H1 (cell line): ENCODE results near the gene SLIT3. TPM values are rescaled to one million over a fixed set of nuclear protein-coding genes. Genes with fewer than 3 reads are reported as not detected.

Source experiments
- CTCF ChIA-PET: fragments of 300-600 bp; sonication (Branson Sonifier 250); formaldehyde crosslinking; loops from one replicate; lab custom pipeline; 2021; ENCODE audit not compliant: partially characterized antibody; lab: Charles Lee
- POLR2A ChIA-PET: fragments of 300-600 bp; sonication (Branson Sonifier 250); formaldehyde crosslinking; loops from one replicate; lab custom pipeline; 2021; ENCODE audit warnings: inconsistent platforms; ENCODE audit not compliant: partially characterized antibody; lab: Charles Lee
- DNase-seq, 2 experiments: peaks; one replicate each; pipeline versions ENCODE4 v3.0.0 to v3.0.0-alpha.2; 2010 to 2022; ENCODE audit warnings: low spot score in 2 of 2, low read depth in 1 of 2, mixed read lengths in 1 of 2
- FAIRE-seq: peaks from 2 replicates; lab custom pipeline; 2011; peaks lifted over from hg19 to GRCh38; lab: Jason Lieb, UNC
- H2AFZ ChIP-seq: 2 replicates; pipeline ENCODE4 v1.8.1; 2012; ENCODE audit warnings: low read length, inconsistent platforms
- H2AK5ac ChIP-seq: 2 replicates; pipeline ENCODE4 v1.6.1; 2013; ENCODE audit warnings: low read depth, low read length
- H2BK120ac ChIP-seq: replicated peaks from 2 replicates; pipeline ENCODE3; 2013; ENCODE audit warnings: low read depth, low read length, inconsistent platforms
- H2BK12ac ChIP-seq: 2 replicates; pipeline ENCODE4 v1.6.1; 2013; ENCODE audit warnings: low read depth, low read length
- H2BK15ac ChIP-seq: 2 replicates; pipeline ENCODE4 v1.6.1; 2013; ENCODE audit warnings: low read length
- H2BK20ac ChIP-seq: 2 replicates; pipeline ENCODE4 v1.6.1; 2013; ENCODE audit warnings: low read length
- H2BK5ac ChIP-seq: 2 replicates; pipeline ENCODE4 v1.6.1; 2013; ENCODE audit warnings: low read depth, low read length
- H3K14ac ChIP-seq: 2 replicates; pipeline ENCODE4 v1.6.1; 2013; ENCODE audit warnings: inconsistent platforms; ENCODE audit not compliant: insufficient read length
- H3K18ac ChIP-seq: 2 replicates; pipeline ENCODE4 v1.6.1; 2013; ENCODE audit warnings: low read length; ENCODE audit errors: extremely low read depth
- H3K23ac ChIP-seq: 2 replicates; pipeline ENCODE4 v1.6.1; 2013; ENCODE audit warnings: inconsistent platforms; ENCODE audit not compliant: insufficient read length
- H3K23me2 ChIP-seq: 2 replicates; pipeline ENCODE4 v1.6.1; 2013; ENCODE audit warnings: low read depth, low read length
- H3K27ac ChIP-seq: 2 replicates; pipeline ENCODE4 v1.6.1; 2011; ENCODE audit warnings: low read depth, low read length, inconsistent platforms
- H3K27me3 ChIP-seq, 4 experiments: replicated peaks in 1 of 4; 1 replicate in 1 of 4; 2 replicates in 3 of 4; pipeline versions ENCODE4 v1.6.1 to v1.8.1; 2011 to 2013; ENCODE audit warnings: low read length in 3 of 4, mild to moderate bottlenecking in 3 of 4, inconsistent platforms in 2 of 4, mixed read lengths in 2 of 4, moderate library complexity in 1 of 4; ENCODE audit not compliant: control insufficient read depth in 3 of 4, insufficient read depth in 3 of 4; ENCODE audit errors: extremely low read depth in 1 of 4
- H3K36me3 ChIP-seq, 4 experiments: 2 replicates each; pipeline versions ENCODE4 v1.6.1 to v1.8.1; 2011 to 2013; ENCODE audit warnings: mild to moderate bottlenecking in 4 of 4, low read length in 3 of 4, moderate library complexity in 2 of 4, control low read depth in 1 of 4, inconsistent platforms in 1 of 4; ENCODE audit not compliant: insufficient read depth in 4 of 4, control insufficient read depth in 2 of 4
- H3K4ac ChIP-seq: replicated peaks from 2 replicates; pipeline ENCODE3; 2013; ENCODE audit warnings: low read length, low read depth, mixed read lengths, inconsistent platforms; ENCODE audit not compliant: insufficient read length
- H3K4me1 ChIP-seq, 4 experiments: replicated peaks in 1 of 4; 1 replicate in 1 of 4; 2 replicates in 3 of 4; pipeline versions ENCODE4 v1.6.1 to v1.8.1; 2011 to 2013; ENCODE audit warnings: low read length in 3 of 4, inconsistent platforms in 2 of 4, mixed read lengths in 1 of 4; ENCODE audit not compliant: insufficient read depth in 4 of 4, control insufficient read depth in 3 of 4
- H3K4me2 ChIP-seq, 2 experiments: 2 replicates each; pipeline versions ENCODE4 v1.6.1 to v1.8.1; 2011 to 2013; ENCODE audit warnings: low read depth in 2 of 2, low read length in 2 of 2, control low read depth in 1 of 2, inconsistent platforms in 1 of 2, mild to moderate bottlenecking in 1 of 2; ENCODE audit not compliant: insufficient read depth in 1 of 2
- H3K4me3 ChIP-seq, 4 experiments: fragments of 200-600, 300-600 bp in 1 of 4; sonication (generic), shearing (Covaris generic), sonication (Bioruptor Twin) in 1 of 4; 2 replicates each; pipeline versions ENCODE4 v1.5.1 to v1.8.1; 2011 to 2016; ENCODE audit warnings: low read length in 4 of 4, low read depth in 3 of 4, control low read depth in 2 of 4, inconsistent platforms in 2 of 4, mild to moderate bottlenecking in 2 of 4, mixed read lengths in 1 of 4, moderate library complexity in 1 of 4; ENCODE audit not compliant: insufficient read depth in 2 of 4; ENCODE audit errors: extremely low read depth in 1 of 4
- H3K56ac ChIP-seq: replicated peaks from 2 replicates; pipeline ENCODE3; 2013; ENCODE audit warnings: low read depth, mild to moderate bottlenecking, mixed read lengths, low read length, inconsistent platforms; ENCODE audit not compliant: insufficient read length
- H3K79me1 ChIP-seq: 2 replicates; pipeline ENCODE4 v1.6.1; 2013; ENCODE audit warnings: low read depth, low read length, control low read depth
- H3K79me2 ChIP-seq, 2 experiments: 2 replicates each; pipeline versions ENCODE4 v1.6.1 to v1.8.1; 2012 to 2013; ENCODE audit warnings: low read length in 2 of 2, mild to moderate bottlenecking in 2 of 2, inconsistent platforms in 1 of 2; ENCODE audit not compliant: insufficient read depth in 2 of 2, control insufficient read depth in 1 of 2
- H3K9ac ChIP-seq, 4 experiments: replicated peaks in 1 of 4; 1 replicate in 1 of 4; 2 replicates in 3 of 4; pipeline versions ENCODE4 v1.6.1 to v1.8.1; 2011 to 2013; ENCODE audit warnings: low read depth in 3 of 4, low read length in 3 of 4, control low read depth in 2 of 4, mild to moderate bottlenecking in 2 of 4, moderate library complexity in 2 of 4, inconsistent platforms in 1 of 4; ENCODE audit errors: extremely low read depth in 1 of 4
- H3K9me3 ChIP-seq, 2 experiments: 2 replicates each; pipeline versions ENCODE4 v1.6.1 to v1.8.1; 2012 to 2013; ENCODE audit warnings: mild to moderate bottlenecking in 2 of 2, moderate library complexity in 2 of 2, control low read depth in 1 of 2, inconsistent platforms in 1 of 2, low read depth in 1 of 2, low read length in 1 of 2, mixed read lengths in 1 of 2; ENCODE audit not compliant: insufficient read depth in 2 of 2
- H4K20me1 ChIP-seq, 2 experiments: replicated peaks in 1 of 2; 2 replicates each; pipeline versions ENCODE3 to v1.8.1; 2011 to 2013; ENCODE audit warnings: inconsistent platforms in 2 of 2, low read length in 2 of 2, mild to moderate bottlenecking in 1 of 2; ENCODE audit not compliant: insufficient read depth in 2 of 2, control insufficient read depth in 1 of 2
- H4K5ac ChIP-seq: 2 replicates; pipeline ENCODE4 v1.6.1; 2013; ENCODE audit warnings: low read length, low read depth, mixed read lengths, inconsistent platforms; ENCODE audit not compliant: insufficient read length
- H4K8ac ChIP-seq: 2 replicates; pipeline ENCODE4 v1.8.0; 2013; ENCODE audit warnings: mild to moderate bottlenecking, moderate library complexity, low read length, inconsistent platforms; ENCODE audit not compliant: insufficient read depth; ENCODE audit errors: extremely low read depth
- H4K91ac ChIP-seq: replicated peaks from 2 replicates; pipeline ENCODE3; 2013; ENCODE audit warnings: low read length, mixed read lengths, inconsistent platforms; ENCODE audit not compliant: insufficient read length
- ASH2L ChIP-seq: fragments of 200-600, 300-600 bp; sonication (generic); IDR thresholded peaks from one replicate; pipeline ENCODE4 v1.7.1; 2017; ENCODE audit warnings: low read length
- EGR1 ChIP-seq: IDR thresholded peaks from 2 replicates; pipeline ENCODE4 v1.6.1; 2011; ENCODE audit warnings: low read depth, low read length, borderline replicate concordance
- EP300 ChIP-seq, 2 experiments: IDR thresholded peaks; 1 replicate in 1 of 2; 2 replicates in 1 of 2; pipeline ENCODE4 v1.6.1; 2011 to 2012; ENCODE audit warnings: low read depth in 2 of 2, low read length in 2 of 2, mild to moderate bottlenecking in 2 of 2, borderline replicate concordance in 1 of 2, inconsistent platforms in 1 of 2, moderate library complexity in 1 of 2
- HDAC6 ChIP-seq: IDR thresholded peaks from one replicate; pipeline ENCODE4 v1.7.1; 2012; ENCODE audit warnings: low read depth, mild to moderate bottlenecking, inconsistent platforms, low read length, moderate library complexity
- JUN ChIP-seq: IDR thresholded peaks from 2 replicates; pipeline ENCODE4 v1.6.1; 2011; ENCODE audit warnings: low read depth, mild to moderate bottlenecking, improper control_type of control experiment, low read length
- NRF1 ChIP-seq: IDR thresholded peaks from 2 replicates; pipeline ENCODE4 v1.6.1; 2011; ENCODE audit warnings: mild to moderate bottlenecking, low read depth, low read length, improper control_type of control experiment
- RBBP5 ChIP-seq: IDR thresholded peaks from 2 replicates; pipeline ENCODE4 v1.7.1; 2012; ENCODE audit warnings: low read depth, mild to moderate bottlenecking, inconsistent platforms, low read length, moderate library complexity, borderline replicate concordance
- SIN3A ChIP-seq, 2 experiments: IDR thresholded peaks in 1 of 2; conservative IDR thresholded peaks in 1 of 2; 2 replicates each; pipeline ENCODE4 v1.6.1; 2011 to 2012; ENCODE audit warnings: low read length in 2 of 2, improper control_type of control experiment in 1 of 2, low read depth in 1 of 2, mild to moderate bottlenecking in 1 of 2
- SUZ12 ChIP-seq: fragments of 200-600 bp; sonication (generic); IDR thresholded peaks from 2 replicates; pipeline ENCODE4 v1.6.1; 2012; ENCODE audit warnings: mild to moderate bottlenecking, inconsistent platforms, low read length, moderate library complexity, mixed read lengths
- TBP ChIP-seq: IDR thresholded peaks from 2 replicates; pipeline ENCODE4 v1.6.1; 2011; ENCODE audit warnings: low read depth, low read length, improper control_type of control experiment
- USF2 ChIP-seq: IDR thresholded peaks from 2 replicates; pipeline ENCODE4 v1.6.1; 2011; ENCODE audit warnings: low read length, improper control_type of control experiment
- WGBS, 2 experiments: shearing (Covaris generic) in 1 of 2; methylation state at CpG; one replicate each; pipeline versions ENCODE4 v1.1.6 to v1.1.7; 2013 to 2015; ENCODE audit warnings: low lambda C conversion rate in 2 of 2, mixed read lengths in 2 of 2, inconsistent platforms in 1 of 2, low coverage in 1 of 2, missing lambda C conversion rate in 1 of 2; ENCODE audit not compliant: insufficient replicate concordance in 2 of 2, insufficient coverage in 1 of 2, insufficient read length in 1 of 2; ENCODE audit errors: extremely low coverage in 1 of 2, missing lambda C conversion rate in 1 of 2; 5-methylcytosine and 5-hydroxymethylcytosine counted together
- polyA plus RNA-seq, 7 experiments: library from polyadenylated mRNA; depleted of rRNA in 3 of 7; stranded (reverse) in 5 of 7; unstranded in 2 of 7; fragments of >200 nt in 5 of 7; fragments of 200-250 nt in 2 of 7; gene quantifications; 1 replicate in 5 of 7; 2 replicates in 1 of 7; 4 replicates in 1 of 7; pipeline versions ENCODE4 v1.2.1 to v1.2.3, GENCODE V29; 2011 to 2013; ENCODE audit warnings: missing spikeins in 2 of 7, mixed read lengths in 2 of 7
- total RNA-seq: library from RNA; stranded (reverse); fragmentation: NEBNext Ultra II Directional; extraction: Animal tissue kit (Norgen Biotek cat#: 25700); gene quantifications from 2 replicates; pipeline ENCODE4 v1.2.1, GENCODE V29; 2021

The SLIT3 gene
- total and polyA plus RNA-seq, 2 of the 8 experiments (the other 6 are each of a cell fraction or from before 2014, with no cell fraction given), result 1.1 to 1.2 TPM

GRCh38 chr5:168943091-168943884 lies 357.7 kb downstream of the SLIT3 start:
- no peaks in the 10 kb centered on the region for H3K79me1 ChIP-seq
- H4K8ac ChIP-seq, result no peak overlapping the region
- no peak overlapping the region for H3K4me3 ChIP-seq
- no peak for DNase-seq
- H2BK15ac ChIP-seq, result no peak overlapping the region
- H3K4ac ChIP-seq, result no peak overlapping the region
- H3K9me3 ChIP-seq, result no peaks in the 10 kb centered on the region
- H3K18ac ChIP-seq, result no peak overlapping the region
- H3K36me3 ChIP-seq, result no peaks in the 10 kb centered on the region
- H3K27ac ChIP-seq, result no peak overlapping the region
- no peaks in the 10 kb centered on the region for H3K23me2 ChIP-seq
- no peak for FAIRE-seq
- H3K27me3 ChIP-seq, result no peaks in the 10 kb centered on the region
- H2BK5ac ChIP-seq, result no peak overlapping the region
- H2BK12ac ChIP-seq, result no peak overlapping the region
- POLR2A ChIA-PET, result no interaction called here
- no peak overlapping the region for H2BK120ac ChIP-seq
- no peak overlapping the region for H2AK5ac ChIP-seq
- H2AFZ ChIP-seq, result no peak overlapping the region
- H4K91ac ChIP-seq, result no peak overlapping the region
- peaks cover 0 to 2% (median under 1%) of the 10 kb centered on the region in 4 experiments; a peak in 3 of 7 replicates for H3K4me1 ChIP-seq
- H4K20me1 ChIP-seq, result no peaks in the 10 kb centered on the region
- 100% methylated on average over 2 of the region's 2 CpGs; no CpG with 5 or more reads in 1 of the 2 experiments for WGBS, 2 experiments
- no peak overlapping the region for H3K9ac ChIP-seq
- no peak overlapping the region for H3K4me2 ChIP-seq
- H3K14ac ChIP-seq, result no peak overlapping the region
- H3K56ac ChIP-seq, result no peak overlapping the region
- H3K79me2 ChIP-seq, result no peaks in the 10 kb centered on the region
- H4K5ac ChIP-seq, result no peak overlapping the region
- no peak overlapping the region for H2BK20ac ChIP-seq
- CTCF ChIA-PET, result interaction anchor here (0.7 to 1.6 kb wide), 14 partner anchors 10 to 360 kb away, joined by 3 to 5 read pairs (median 3); no protein-coding TSS in a partner anchor
- H3K23ac ChIP-seq, result no peak overlapping the region
- no peak for TF ChIP-seq NRF1
- TF ChIP-seq SIN3A (conservative IDR thresholded peaks at IDR 0.05 in 1 of 2, IDR thresholded peaks at IDR 0.05 in 1 of 2; ENCODE audit: low read depth in 1 of 2, low read length in 2 of 2), result no peak
- TF ChIP-seq HDAC6, result no peak
- no peak for TF ChIP-seq ASH2L
- no peak for TF ChIP-seq EGR1
- no peak for TF ChIP-seq EP300 (IDR thresholded peaks at IDR 0.05; ENCODE audit: borderline replicate concordance in 1 of 2, low read depth in 2 of 2, low read length in 2 of 2)
- no peak for TF ChIP-seq RBBP5
- TF ChIP-seq JUN, result no peak
- no peak for TF ChIP-seq TBP
- TF ChIP-seq SUZ12, result no peak
- TF ChIP-seq USF2, result no peak
